SK-N-SH (cell line): ENCODE results near the gene PXK. TPM values are rescaled to one million over a fixed set of nuclear protein-coding genes. Genes with fewer than 3 reads are reported as not detected.
A peak's percentile ranks its signal among the peaks of the same experiment; 100 is the strongest.

Source experiments
- CTCF ChIA-PET: fragments of 300-600, 350-600 bp; formaldehyde crosslinking; extraction: SDS; loops from one replicate; lab custom pipeline; 2021; lab: Yijun Ruan, JAX
- POLR2A ChIA-PET: fragments of 350-600 bp; sonication (Branson Sonifier 250); formaldehyde crosslinking; extraction: SDS; loops from one replicate; lab custom pipeline; 2020; ENCODE audit warnings: antibody characterized with exemption, inconsistent platforms; lab: Yijun Ruan, JAX
- DNase-seq: peaks from one replicate; pipeline ENCODE4 v3.0.0; 2012
- H2AFZ ChIP-seq: fragments of 200-600 bp; sonication (generic); 2 replicates; pipeline ENCODE4 v1.8.1; 2016; ENCODE audit warnings: antibody characterized with exemption, mild to moderate bottlenecking, low read depth
- H3F3A ChIP-seq: fragments of 200-600 bp; sonication (generic); replicated peaks from 2 replicates; pipeline ENCODE3; 2016; ENCODE audit warnings: antibody characterized with exemption, mild to moderate bottlenecking; ENCODE audit not compliant: insufficient read depth
- H3K27ac ChIP-seq, 2 experiments: fragments of 200-500 bp in 1 of 2; fragments of 200-600 bp in 1 of 2; sonication (Bioruptor generic) in 1 of 2; sonication (generic), shearing (Covaris generic) in 1 of 2; 2 replicates each; pipeline versions ENCODE4 v1.5.1 to v1.6.1; 2014 to 2016; ENCODE audit warnings: low read depth in 2 of 2, inconsistent platforms in 1 of 2, low read length in 1 of 2, mild to moderate bottlenecking in 1 of 2, mixed read lengths in 1 of 2
- H3K27me3 ChIP-seq: fragments of 200-600 bp; sonication (generic), shearing (Covaris generic); 2 replicates; pipeline ENCODE4 v1.6.1; 2016; ENCODE audit warnings: mixed run types; ENCODE audit not compliant: insufficient read depth
- H3K36me3 ChIP-seq, 2 experiments: fragments of 200-500 bp in 1 of 2; fragments of 200-600 bp in 1 of 2; sonication (Bioruptor generic) in 1 of 2; sonication (generic) in 1 of 2; replicated peaks in 1 of 2; 2 replicates each; pipeline versions ENCODE3 to v1.5.1; 2014 to 2016; ENCODE audit warnings: low read length in 1 of 2, mild to moderate bottlenecking in 1 of 2; ENCODE audit not compliant: insufficient read depth in 2 of 2, control insufficient read depth in 1 of 2
- H3K4me1 ChIP-seq, 2 experiments: fragments of 200-500 bp in 1 of 2; fragments of 200-600 bp in 1 of 2; sonication (Bioruptor generic) in 1 of 2; sonication (generic), shearing (Covaris generic) in 1 of 2; 2 replicates each; pipeline versions ENCODE4 v1.5.1 to v1.6.1; 2014 to 2016; ENCODE audit warnings: low read depth in 1 of 2, low read length in 1 of 2, mixed run types in 1 of 2; ENCODE audit not compliant: insufficient read depth in 2 of 2, control insufficient read depth in 1 of 2
- H3K4me2 ChIP-seq: fragments of 200-600 bp; sonication (generic), shearing (Covaris generic); 2 replicates; pipeline ENCODE4 v1.6.1; 2017; ENCODE audit warnings: mixed run types
- H3K4me3 ChIP-seq, 2 experiments: fragments of 200-500 bp in 1 of 2; fragments of 200-600 bp in 1 of 2; sonication (Bioruptor generic) in 1 of 2; sonication (generic), shearing (Covaris generic) in 1 of 2; 2 replicates each; pipeline versions ENCODE4 v1.5.1 to v1.8.1; 2014 to 2016; ENCODE audit warnings: low read depth in 2 of 2, inconsistent platforms in 1 of 2, low read length in 1 of 2, mild to moderate bottlenecking in 1 of 2, mixed read lengths in 1 of 2, moderate library complexity in 1 of 2
- H3K79me2 ChIP-seq: fragments of 200-600 bp; sonication (generic); 2 replicates; pipeline ENCODE4 v1.8.1; 2017; ENCODE audit warnings: mild to moderate bottlenecking; ENCODE audit not compliant: insufficient read depth
- H3K9ac ChIP-seq: fragments of 200-600 bp; sonication (generic); 2 replicates; pipeline ENCODE4 v1.6.1; 2017; ENCODE audit warnings: mixed run types
- H3K9me2 ChIP-seq: fragments of 200-600 bp; sonication (generic); 2 replicates; pipeline ENCODE4 v1.6.1; 2017; ENCODE audit warnings: mixed run types
- H3K9me3 ChIP-seq: fragments of 200-600 bp; sonication (generic); 2 replicates; pipeline ENCODE4 v1.6.1; 2017; ENCODE audit warnings: mixed run types, mild to moderate bottlenecking, moderate library complexity
- H4K20me1 ChIP-seq: fragments of 200-600 bp; sonication (generic); 2 replicates; pipeline ENCODE4 v1.6.1; 2017; ENCODE audit warnings: mild to moderate bottlenecking, mixed run types; ENCODE audit not compliant: insufficient read depth
- EP300 ChIP-seq, 2 experiments: IDR thresholded peaks; 2 replicates each; pipeline versions ENCODE4 v1.4.0 to v1.6.1; 2012; ENCODE audit warnings: borderline replicate concordance in 1 of 2, low read depth in 1 of 2, low read length in 1 of 2
- EZH2phosphoT487 ChIP-seq: fragments of 200-600 bp; sonication (generic); IDR thresholded peaks from 2 replicates; pipeline ENCODE4 v1.6.1; 2017; ENCODE audit warnings: low read depth, mixed run types, mild to moderate bottlenecking, antibody characterized with exemption, moderate library complexity, borderline replicate concordance
- FOXJ3 ChIP-seq: sonication (generic); formaldehyde crosslinking; IDR thresholded peaks from 2 replicates; pipeline ENCODE4 v1.5.1; 2020; ENCODE audit warnings: mild to moderate bottlenecking, missing genetic modification reagents
- JUND ChIP-seq: IDR thresholded peaks from 2 replicates; pipeline ENCODE4 v1.4.0; 2012
- MAX ChIP-seq: IDR thresholded peaks from 2 replicates; pipeline ENCODE4 v1.4.0; 2012; ENCODE audit warnings: low read depth
- MXI1 ChIP-seq: IDR thresholded peaks from 2 replicates; pipeline ENCODE4 v1.6.1; 2012; ENCODE audit warnings: mild to moderate bottlenecking, low read depth, low read length, improper control_type of control experiment
- NFIC ChIP-seq: IDR thresholded peaks from 2 replicates; pipeline ENCODE4 v1.4.0; 2012; ENCODE audit warnings: borderline replicate concordance
- NRF1 ChIP-seq: IDR thresholded peaks from 2 replicates; pipeline ENCODE4 v1.6.1; 2012; ENCODE audit warnings: low read depth, mild to moderate bottlenecking, low read length
- REST ChIP-seq: IDR thresholded peaks from 2 replicates; pipeline ENCODE4 v1.6.1; 2012; ENCODE audit warnings: mild to moderate bottlenecking, low read depth, low read length, moderate library complexity
- RXRA ChIP-seq: IDR thresholded peaks from 2 replicates; pipeline ENCODE4 v1.4.0; 2012; ENCODE audit warnings: low read depth, mild to moderate bottlenecking, borderline replicate concordance
- SMC3 ChIP-seq: IDR thresholded peaks from 2 replicates; pipeline ENCODE4 v1.6.1; 2012; ENCODE audit warnings: low read depth, low read length, improper control_type of control experiment
- TEAD4 ChIP-seq: IDR thresholded peaks from 2 replicates; pipeline ENCODE4 v1.4.0; 2012; ENCODE audit warnings: mild to moderate bottlenecking, borderline replicate concordance; ENCODE audit not compliant: insufficient read depth
- USF2 ChIP-seq: fragments of 150-350 bp; IDR thresholded peaks from 2 replicates; pipeline ENCODE4 v1.6.1; 2017; ENCODE audit warnings: antibody characterized with exemption, low read length, low read depth, borderline replicate concordance
- WGBS: methylation state at CpG from one replicate; pipeline ENCODE4 v1.1.6; 2017; ENCODE audit warnings: low lambda C conversion rate; 5-methylcytosine and 5-hydroxymethylcytosine counted together
- polyA plus RNA-seq, 3 experiments: library from polyadenylated mRNA; depleted of rRNA; stranded (reverse); fragments of >200 nt; gene quantifications; 2 replicates each; pipeline ENCODE4 v1.2.3, GENCODE V29; 2012

Gene PXK
- polyA plus RNA-seq, 1 of the 3 experiments (the other 2 are of a cell fraction), result 8.4 TPM

GRCh38 chr3:58433400-58434167 is 100.9 kb downstream of the PXK start, which contains the start of gene PDHB (continued):
- TF ChIP-seq REST, result no peak
- TF ChIP-seq MAX, result peak; percentile 99
- TF ChIP-seq MXI1, result peak; percentile 92
- no peak for TF ChIP-seq USF2
- TF ChIP-seq SMC3, result no peak; the same call in 1 of the 2 replicates
- TF ChIP-seq NRF1, result peak; percentile 78
- no peak for TF ChIP-seq TEAD4
- no peak for TF ChIP-seq EZH2phosphoT487
- TF ChIP-seq NFIC, result no peak; the same call in 1 of the 2 replicates
- no peak for TF ChIP-seq FOXJ3 (CRISPR knock-in tag)
- TF ChIP-seq JUND, result no peak

GRCh38 chr3:58434168-58434504 is 101.4 kb downstream of the PXK start:
- H3K4me1 ChIP-seq, result peaks cover 6 to 15% of the 10 kb centered on the region in 2 experiments
- H3K79me2 ChIP-seq, result peaks cover 20% of the 10 kb centered on the region
- POLR2A ChIA-PET, result interaction anchor here (0.8 kb wide), 1 partner anchor 9 kb away, joined by 3 read pairs; no protein-coding TSS in a partner anchor
- no peaks in the 10 kb centered on the region for H3K9me3 ChIP-seq
- H4K20me1 ChIP-seq, result no peaks in the 10 kb centered on the region
- CTCF ChIA-PET, result interaction anchor here (1.6 to 3.6 kb wide), 2 partner anchors 19 to 196 kb away, joined by 4 to 10 read pairs; no protein-coding TSS in a partner anchor
- no peak for DNase-seq
- peak overlapping the region; percentile 92 for H2AFZ ChIP-seq
- H3K4me3 ChIP-seq, result peak overlapping the region; percentile 46 to 82; a peak in 3 of 4 replicates
- H3K27me3 ChIP-seq, result no peaks in the 10 kb centered on the region
- no peaks in the 10 kb centered on the region for H3K9me2 ChIP-seq
- H3K9ac ChIP-seq, result no peak overlapping the region
- WGBS, result 48% methylated on average over 3 of the region's 3 CpGs
- H3K27ac ChIP-seq, result peak overlapping the region; percentile 22 to 73; a peak in 3 of 4 replicates
- no peak for TF ChIP-seq JUND
- no peak for TF ChIP-seq SMC3
- TF ChIP-seq RXRA, result no peak
- no peak for TF ChIP-seq USF2
- TF ChIP-seq EP300 (IDR thresholded peaks at IDR 0.05; ENCODE audit: borderline replicate concordance in 1 of 2, low read depth in 1 of 2, low read length in 1 of 2), result no peak
- TF ChIP-seq, all 33 proteins: peak for 0
- no peaks in the 10 kb centered on the region for H3F3A ChIP-seq
- peak overlapping the region; percentile 89 for H3K4me2 ChIP-seq
- H3K36me3 ChIP-seq, result peaks cover 27 to 32% of the 10 kb centered on the region in 2 experiments
